GM12878 (cell line): ENCODE data around the gene SORL1. TPM values are rescaled to one million over a fixed set of nuclear protein-coding genes. Genes with fewer than 3 reads are reported as not detected.
A peak's percentile ranks its signal among the peaks of the same experiment; 100 is the strongest.

Experiments
- ATAC-seq: fragments of 200-7000 bp; cut with Tn5 transposase; 3 replicates; pipeline ENCODE4 v1.9.1; 2020; ENCODE audit warnings: mild to moderate bottlenecking, moderate library complexity
- Bru-seq: library from RNA; stranded (reverse); fragments of 400-500 nt; gene quantifications from one replicate; lab custom pipeline; 2021; lab: Mats Ljungman, UMichigan
- BruChase-seq, 2 experiments: library from RNA; stranded (reverse); fragments of 400-500 nt; gene quantifications; one replicate each; lab custom pipeline; 2021; lab: Mats Ljungman, UMichigan
- BruUV-seq: library from RNA; stranded (reverse); fragments of 400-500 nt; replicated peaks from 2 replicates; lab custom pipeline; 2021; lab: Mats Ljungman, UMichigan
- CTCF ChIA-PET: fragments of 300-600 bp; sonication (Branson Sonifier 250); formaldehyde crosslinking; extraction: SDS; loops from one replicate; lab custom pipeline; 2021; ENCODE audit warnings: inconsistent platforms; lab: Yijun Ruan, JAX
- POLR2A ChIA-PET: fragments of 350-600 bp; formaldehyde crosslinking; extraction: SDS; loops from one replicate; lab custom pipeline; 2021; ENCODE audit warnings: inconsistent platforms; lab: Charles Lee
- RAD21 ChIA-PET: fragments of 300-600 bp; sonication (Branson Sonifier 250); formaldehyde crosslinking; loops from one replicate; lab custom pipeline; 2023; ENCODE audit warnings: antibody characterized with exemption; ENCODE audit not compliant: unreplicated experiment; lab: Charles Lee
- SMC1A ChIA-PET: fragments of 300-600 bp; sonication (Branson Sonifier 250); formaldehyde crosslinking; loops from one replicate; lab custom pipeline; 2023; ENCODE audit not compliant: unreplicated experiment, uncharacterized antibody; lab: Charles Lee
- DNase-seq: peaks from one replicate; pipeline ENCODE4 v3.0.0-alpha.2; 2011; ENCODE audit warnings: low read depth, low spot score
- FAIRE-seq: peaks from 3 replicates; lab custom pipeline; 2011; peaks lifted over from hg19 to GRCh38; lab: Jason Lieb, UNC
- H2AFZ ChIP-seq: 2 replicates; pipeline ENCODE4 v1.6.0; 2011; ENCODE audit warnings: low read depth, low read length, control low read depth; ENCODE audit not compliant: control insufficient read depth
- H3K27ac ChIP-seq: 2 replicates; pipeline ENCODE4 v1.5.1; 2011; ENCODE audit warnings: control low read depth; ENCODE audit not compliant: control insufficient read depth, insufficient read depth
- H3K27me3 ChIP-seq, 2 experiments: replicated peaks in 1 of 2; 2 replicates each; pipeline versions ENCODE4 v1.6.0 to v1.6.1; 2011; ENCODE audit warnings: low read length in 1 of 2; ENCODE audit not compliant: control insufficient read depth in 2 of 2, insufficient read depth in 2 of 2
- H3K36me3 ChIP-seq, 2 experiments: 2 replicates each; pipeline ENCODE4 v1.5.1; 2011; ENCODE audit warnings: low read length in 1 of 2; ENCODE audit not compliant: control insufficient read depth in 2 of 2, insufficient read depth in 2 of 2
- H3K4me1 ChIP-seq: 2 replicates; pipeline ENCODE4 v1.6.1; 2011; ENCODE audit warnings: mild to moderate bottlenecking, low read length, moderate library complexity, mixed read lengths; ENCODE audit not compliant: control insufficient read depth, insufficient read depth
- H3K4me2 ChIP-seq: 2 replicates; pipeline ENCODE4 v1.6.0; 2011; ENCODE audit warnings: control low read depth; ENCODE audit not compliant: control insufficient read depth, insufficient read depth
- H3K4me3 ChIP-seq: fragments of 200-600 bp; sonication (generic); 2 replicates; pipeline ENCODE4 v1.5.1; 2016
- H3K79me2 ChIP-seq: 2 replicates; pipeline ENCODE4 v1.6.0; 2011; ENCODE audit warnings: low read length; ENCODE audit not compliant: control insufficient read depth, insufficient read depth
- H3K9ac ChIP-seq: 2 replicates; pipeline ENCODE4 v1.8.0; 2011; ENCODE audit warnings: low read length, control low read depth, mixed read lengths; ENCODE audit not compliant: control insufficient read depth, insufficient read depth
- H3K9me3 ChIP-seq: replicated peaks from 3 replicates; pipeline ENCODE4 v1.5.1; 2011; ENCODE audit warnings: mild to moderate bottlenecking, low read length; ENCODE audit not compliant: control insufficient read depth, insufficient read depth
- H4K20me1 ChIP-seq: 2 replicates; pipeline ENCODE4 v1.6.0; 2011; ENCODE audit not compliant: control insufficient read depth, insufficient read depth
- CBX5 ChIP-seq: sonication (generic); IDR thresholded peaks from 2 replicates; pipeline ENCODE4 v1.6.1; 2016; ENCODE audit warnings: low read depth, moderate library complexity, mild to moderate bottlenecking, inconsistent platforms
- FOXM1 ChIP-seq: IDR thresholded peaks from 2 replicates; pipeline ENCODE4 v1.6.1; 2012; ENCODE audit warnings: low read depth, mild to moderate bottlenecking, inconsistent platforms, low read length, moderate library complexity
- HDGF ChIP-seq: fragments of 450-650 bp; IDR thresholded peaks from 2 replicates; pipeline ENCODE4 v1.6.1; 2016; ENCODE audit warnings: antibody characterized with exemption
- KDM1A ChIP-seq: fragments of 200-600 bp; sonication (generic); IDR thresholded peaks from 2 replicates; pipeline ENCODE4 v1.6.1; 2016; ENCODE audit warnings: borderline replicate concordance
- LARP7 ChIP-seq: fragments of 450-650 bp; IDR thresholded peaks from 2 replicates; pipeline ENCODE4 v1.6.1; 2017; ENCODE audit warnings: mild to moderate bottlenecking
- MEF2B ChIP-seq: fragments of 450-650 bp; IDR thresholded peaks from 2 replicates; pipeline ENCODE4 v1.6.1; 2018; ENCODE audit warnings: mild to moderate bottlenecking, moderate library complexity; ENCODE audit not compliant: partially characterized antibody, poor library complexity, severe bottlenecking
- PRDM15 ChIP-seq: fragments of 450-650 bp; formaldehyde crosslinking; IDR thresholded peaks from 2 replicates; pipeline ENCODE4 v1.4.0; 2020; ENCODE audit warnings: mild to moderate bottlenecking, moderate library complexity
- RELB ChIP-seq: fragments of 450-650 bp; IDR thresholded peaks from 2 replicates; pipeline ENCODE4 v1.6.1; 2017; ENCODE audit warnings: low read depth, mild to moderate bottlenecking, moderate library complexity
- RFX5 ChIP-seq: IDR thresholded peaks from 2 replicates; pipeline ENCODE4 v1.6.1; 2011; ENCODE audit warnings: low read depth, low read length, improper control_type of control experiment
- SIN3A ChIP-seq: IDR thresholded peaks from 2 replicates; pipeline ENCODE4 v1.6.1; 2012; ENCODE audit warnings: low read depth, low read length, improper control_type of control experiment
- TCF3 ChIP-seq: IDR thresholded peaks from 2 replicates; pipeline ENCODE4 v1.6.1; 2012; ENCODE audit warnings: low read depth, mild to moderate bottlenecking, low read length, borderline replicate concordance; ENCODE audit not compliant: insufficient read depth
- ZNF622 ChIP-seq: fragments of 450-650 bp; IDR thresholded peaks from 2 replicates; pipeline ENCODE4 v1.6.1; 2017; ENCODE audit warnings: mild to moderate bottlenecking, inconsistent platforms
- WGBS: methylation state at CpG from one replicate; pipeline ENCODE4 v1.1.6; 2016; ENCODE audit warnings: low lambda C conversion rate; ENCODE audit not compliant: insufficient replicate concordance, insufficient coverage; ENCODE audit errors: missing lambda C conversion rate; 5-methylcytosine and 5-hydroxymethylcytosine counted together
- in situ Hi-C: fragments of 300-500 bp; cut with MboI; formaldehyde crosslinking; loops from 9 replicates; pipeline ENCODE4 v1.14.3; 2018; ENCODE audit warnings: mixed read lengths
- intact Hi-C: fragments of 100-400 bp; cut with micrococcal nuclease; formaldehyde crosslinking; loops from one replicate; pipeline ENCODE4 v1.14.2; 2022; ENCODE audit not compliant: unreplicated experiment
- long read RNA-seq, 2 experiments: library from polyadenylated mRNA; unstranded; transcript quantifications; one replicate each; pipeline ENCODE4 v2.0.0, GENCODE V29; 2019 to 2020
- polyA minus RNA-seq, 3 experiments: library from RNA; depleted of rRNA, polyadenylated mRNA; stranded (reverse); fragments of >200 nt; gene quantifications; 2 replicates each; pipeline ENCODE4 v1.2.3, GENCODE V29; 2011
- polyA plus RNA-seq, 11 experiments: library from polyadenylated mRNA; depleted of rRNA in 4 of 11; unstranded in 6 of 11; stranded (reverse) in 5 of 11; fragments of >200 nt; fragmentation: Nextera tagmentation in 4 of 11; fragmentation: Illumina TruSeq in 1 of 11; extraction: Ambion mirVana in 4 of 11; extraction: Trizol in 1 of 11; gene quantifications; 1 replicate in 1 of 11; 2 replicates in 10 of 11; pipeline versions ENCODE4 v1.2.1 to v1.2.3, GENCODE V29; 2011 to 2016; ENCODE audit warnings: inconsistent platforms in 2 of 11, missing spikeins in 2 of 11, low read depth in 1 of 11
- total RNA-seq, 4 experiments: library from RNA; depleted of rRNA in 3 of 4; stranded (reverse); fragments of >200 nt in 3 of 4; fragmentation: Illumina TruSeq in 1 of 4; extraction: Trizol in 1 of 4; gene quantifications; 2 replicates each; pipeline versions ENCODE4 v1.2.1 to v1.2.3, GENCODE V29; 2013 to 2021

The SORL1 gene
- 727 and 773 TPM in 2 replicates for total RNA-seq (2013; cell fraction: nucleolus; rRNA removed)
- total RNA-seq (2014; rRNA removed), result 75.1 and 77.9 TPM in 2 replicates
- total RNA-seq (2014; rRNA removed; fragmentation: Illumina TruSeq; extraction: Trizol), result 58.7 and 61.4 TPM in 2 replicates
- total RNA-seq (2021), result 99.6 and 107 TPM in 2 replicates
- 41.0 TPM for polyA plus RNA-seq (2011; ENCODE audit: low read depth)
- 74.4 and 102 TPM in 2 replicates for polyA plus RNA-seq (2011; rRNA removed)
- polyA plus RNA-seq (2011; cell fraction: cytosol; rRNA removed), result 126 and 169 TPM in 2 replicates
- 326 and 357 TPM in 2 replicates for polyA plus RNA-seq (2011; cell fraction: nucleus; rRNA removed)
- 51.9 and 68.0 TPM in 2 replicates for polyA plus RNA-seq (2012)
- 60.0 and 68.0 TPM in 2 replicates for polyA plus RNA-seq (2014; fragmentation: Illumina TruSeq; extraction: Trizol)
- 10 to 100 TPM; 20.2 to 26.0 TPM for polyA plus RNA-seq (2014; fragmentation: Nextera tagmentation; extraction: Ambion mirVana)
- 42.4 and 44.0 TPM in 2 replicates for polyA plus RNA-seq (2014; rRNA removed)
- 10 to 100 TPM; 59.9 to 64.7 TPM for polyA plus RNA-seq (2016; fragmentation: Nextera tagmentation; extraction: Ambion mirVana)
- polyA minus RNA-seq (2011; rRNA and poly(A)+ RNA removed), result 515 and 644 TPM in 2 replicates
- polyA minus RNA-seq (2011; cell fraction: cytosol; rRNA and poly(A)+ RNA removed), result 113 and 121 TPM in 2 replicates
- polyA minus RNA-seq (2011; cell fraction: nucleus; rRNA and poly(A)+ RNA removed), result 258 and 338 TPM in 2 replicates
- percentile 95 among the genes with signal in this experiment for Bru-seq, nascent RNA
- BruChase-seq, experiment 1, labeled RNA remaining after a 6-hour chase, result percentile 96 among the genes with signal in this experiment
- percentile 93 among the genes with signal in this experiment for BruChase-seq, experiment 2, labeled RNA remaining after a 2-hour chase
- long read RNA-seq, experiment 1, transcript SORL1-206 (19 exons, 3,032 nt), result major isoform, 15 of 37 reads
- long read RNA-seq, experiment 1, partial matches to known transcripts, result 12 of 37 reads
- long read RNA-seq, experiment 1, other reads (novel, unspliced or antisense), result 9 of 37 reads
- long read RNA-seq, experiment 2, transcript SORL1-206 (19 exons, 3,032 nt), result major isoform, 45 of 293 reads
- long read RNA-seq, experiment 2, partial matches to known transcripts, result 173 of 293 reads
- long read RNA-seq, experiment 2, other reads (novel, unspliced or antisense), result 73 of 293 reads

GRCh38 chr11:121451986-121452608, at the start of gene SORL1:
Gene SORL1, plus strand, starts transcription at chr11:121452314. Its CDS starts 18 bp downstream, at chr11:121452332.
- 1% methylated on average over 89 of the region's 89 CpGs for WGBS
- H3K27ac ChIP-seq, result peak within 1 kb of the TSS; percentile 76
- 0 out of 4 replicates have a peak, but pooled peaks cover 0 to 2% of the 10 kb centered on the region in 2 experiments for H3K36me3 ChIP-seq
- RAD21 ChIA-PET, result interaction anchor here (1.0 to 12.7 kb wide), 16 partner anchors 9 to 216 kb away, joined by 3 to 232 read pairs (median 6); no protein-coding TSS in a partner anchor
- peak within 1 kb of the TSS; percentile 77 for H3K4me3 ChIP-seq
- H3K27me3 ChIP-seq, result no peaks in the 10 kb centered on the region
- H3K9ac ChIP-seq, result peak within 1 kb of the TSS; percentile 81
- H2AFZ ChIP-seq, result peak within 1 kb of the TSS; percentile 56
- no peak for DNase-seq
- CTCF ChIA-PET, result interaction anchor here (0.6 to 6.6 kb wide), 19 partner anchors 10 to 1569 kb away, joined by 3 to 50 read pairs (median 5); no protein-coding TSS in a partner anchor
- no peaks in the 10 kb centered on the region for H4K20me1 ChIP-seq
- peak within 1 kb of the TSS; percentile 94 for H3K4me2 ChIP-seq
- peaks cover 83% of the 10 kb centered on the region for H3K79me2 ChIP-seq
- H3K4me1 ChIP-seq, result peaks cover 49% of the 10 kb centered on the region
- FAIRE-seq, result no peak
- POLR2A ChIA-PET, result interaction anchor here (0.7 to 4.9 kb wide), 9 partner anchors 9 to 127 kb away, joined by 3 to 86 read pairs (median 3); no protein-coding TSS in a partner anchor
- peak; percentile 49 for ATAC-seq
- SMC1A ChIA-PET, result interaction anchor here (0.6 to 14.0 kb wide), 13 partner anchors 9 to 122 kb away, joined by 3 to 266 read pairs (median 4); no protein-coding TSS in a partner anchor
- BruUV-seq, result TSS peak; percentile 72
- in situ Hi-C loops (loop anchor here (25.0 kb wide), 1 partner anchor 1610 kb away; the partner anchor contains the start of gene HSPA8), intact Hi-C loops (loop anchor here (2.0 to 5.0 kb wide), 3 partner anchors 35 to 133 kb away; no protein-coding TSS in a partner anchor)
- no peaks in the 10 kb centered on the region for H3K9me3 ChIP-seq
- TF ChIP-seq KDM1A (no peak), SIN3A (no peak), HDGF (no peak), CBX5 (no peak), RELB (no peak), LARP7 (peak; percentile 83), PRDM15 (CRISPR knock-in tag) (peak; percentile 60; the same call in 1 of the 2 replicates), FOXM1 (no peak), TCF3 (peak; percentile 55; the same call in 1 of the 2 replicates), RFX5 (no peak), MEF2B (no peak), ZNF622 (no peak)
